Omental fat pad (tissue), 4 donors: ENCODE results near the gene RPL28. TPM values are rescaled to one million over a fixed set of nuclear protein-coding genes. Genes with fewer than 3 reads are reported as not detected.

Experiments
- ATAC-seq: fragments of 150-250 bp; one replicate; pipeline ENCODE4 v1.9.1; 2016; ENCODE audit warnings: mild to moderate bottlenecking, moderate library complexity; ENCODE audit not compliant: low FRiP score
- DNase-seq: peaks from one replicate; pipeline ENCODE4 v3.0.0-alpha.2; 2019; ENCODE audit warnings: low spot score
- CTCF ChIP-seq, 3 donors: fragments of 450-650 bp; IDR thresholded peaks; one replicate each; pipeline ENCODE4 v1.5.1; 2016 to 2017; ENCODE audit warnings: antibody characterized with exemption in 3 of 3, mild to moderate bottlenecking in 3 of 3, moderate library complexity in 2 of 3
- total RNA-seq, 4 donors: library from RNA; depleted of rRNA; stranded (reverse); fragments of >200 nt; gene quantifications; one replicate each; pipeline ENCODE4 v1.1.0, GENCODE V29; 2016

The RPL28 gene
- total RNA-seq, result 100 to 1,000 TPM; 490 to 747 (median 555) TPM

- peak; percentile 94 for DNase-seq
- no peak for TF ChIP-seq CTCF (IDR thresholded peaks at IDR 0.05)
- peak; percentile 87 for ATAC-seq
Measured at GRCh38 chr19:55385724-55386492, at the start of gene RPL28. Gene RPL28 (plus strand): TSS chr19:55385932. CDS start chr19:55386358, 426 bp downstream.

- no peak for TF ChIP-seq CTCF (IDR thresholded peaks at IDR 0.05)
- DNase-seq, result no peak
- no peak for ATAC-seq
Measured at GRCh38 chr19:55336101-55336500, 49.6 kb upstream of the RPL28 start.

GRCh38 chr19:55339105-55339888, 46.4 kb upstream of the RPL28 start, which contains the start of gene KMT5C:
Gene KMT5C (plus strand): TSS chr19:55339876. CDS start chr19:55341937, 2,061 bp downstream.
- TF ChIP-seq CTCF (IDR thresholded peaks at IDR 0.05), result no peak
- ATAC-seq, result peak; percentile 96
- DNase-seq, result peak; percentile 100

GRCh38 chr19:55339889-55340783, 45.6 kb upstream of the RPL28 start:
- no peak for TF ChIP-seq CTCF (IDR thresholded peaks at IDR 0.05)
- ATAC-seq (no peak), DNase-seq (no peak)

GRCh38 chr19:55340784-55341147, 45.0 kb upstream of the RPL28 start:
- no peak for DNase-seq
- ATAC-seq, result no peak
- TF ChIP-seq CTCF (IDR thresholded peaks at IDR 0.05), result no peak

GRCh38 chr19:55341171-55341588, 44.6 kb upstream of the RPL28 start:
- peak; percentile 49 for DNase-seq
- ATAC-seq, result no peak
- no peak for TF ChIP-seq CTCF (IDR thresholded peaks at IDR 0.05)
